GM12878 (cell line): ENCODE measurements around the gene RAP2C.

Source experiments
- CTCF ChIP-seq, 3 experiments: IDR thresholded peaks in 2 of 3; conservative IDR thresholded peaks in 1 of 3; 2 replicates each; pipeline ENCODE4 v1.5.1; 2011; ENCODE audit warnings: low read depth in 3 of 3, low read length in 3 of 3, mild to moderate bottlenecking in 3 of 3, control low read depth in 2 of 3, moderate library complexity in 2 of 3, inconsistent platforms in 1 of 3, mixed read lengths in 1 of 3; ENCODE audit not compliant: control insufficient read depth in 2 of 3, insufficient read depth in 1 of 3; ENCODE audit errors: extremely low read depth in 1 of 3
- EP300 ChIP-seq, 2 experiments: fragments of 150-350 bp in 1 of 2; IDR thresholded peaks; 2 replicates each; pipeline ENCODE4 v1.6.1; 2011 to 2012; ENCODE audit warnings: low read depth in 2 of 2, low read length in 2 of 2, borderline replicate concordance in 1 of 2, improper control_type of control experiment in 1 of 2, inconsistent platforms in 1 of 2; ENCODE audit not compliant: control insufficient read depth in 1 of 2
- FOXM1 ChIP-seq: IDR thresholded peaks from 2 replicates; pipeline ENCODE4 v1.6.1; 2012; ENCODE audit warnings: low read depth, mild to moderate bottlenecking, inconsistent platforms, low read length, moderate library complexity
- JUND ChIP-seq: IDR thresholded peaks from 2 replicates; pipeline ENCODE4 v1.6.1; 2012; ENCODE audit warnings: low read depth, mild to moderate bottlenecking, low read length, improper control_type of control experiment, moderate library complexity
- POLR2A ChIP-seq: IDR thresholded peaks from 2 replicates; pipeline ENCODE4 v1.6.1; 2011; ENCODE audit warnings: low read depth, mild to moderate bottlenecking, low read length
- SREBF1 ChIP-seq: IDR thresholded peaks from 2 replicates; pipeline ENCODE4 v1.6.1; 2012; ENCODE audit warnings: mild to moderate bottlenecking, low read length
- ZNF24 ChIP-seq: fragments of 450-650 bp; IDR thresholded peaks from 2 replicates; pipeline ENCODE4 v1.6.1; 2017; ENCODE audit warnings: antibody characterized with exemption, mild to moderate bottlenecking

- no peak for TF ChIP-seq SREBF1
- TF ChIP-seq CTCF (IDR thresholded peaks at IDR 0.05 in 2 of 3, conservative IDR thresholded peaks at IDR 0.05 in 1 of 3; ENCODE audit: control insufficient read depth in 2 of 3, extremely low read depth in 1 of 3, insufficient read depth in 1 of 3, low read depth in 3 of 3, low read length in 3 of 3), result no peak
- TF ChIP-seq EP300 (IDR thresholded peaks at IDR 0.05; ENCODE audit: borderline replicate concordance in 1 of 2, control insufficient read depth in 1 of 2, low read depth in 2 of 2, low read length in 2 of 2), result no peak
- no peak for TF ChIP-seq ZNF24
- no peak for TF ChIP-seq JUND
- TF ChIP-seq FOXM1, result no peak
- no peak for TF ChIP-seq POLR2A
Observed at GRCh38 chrX:132266583-132267355, 47.5 kb upstream of the RAP2C start.
